Measurements from ENCODE around the gene XRCC4.

DNA sequence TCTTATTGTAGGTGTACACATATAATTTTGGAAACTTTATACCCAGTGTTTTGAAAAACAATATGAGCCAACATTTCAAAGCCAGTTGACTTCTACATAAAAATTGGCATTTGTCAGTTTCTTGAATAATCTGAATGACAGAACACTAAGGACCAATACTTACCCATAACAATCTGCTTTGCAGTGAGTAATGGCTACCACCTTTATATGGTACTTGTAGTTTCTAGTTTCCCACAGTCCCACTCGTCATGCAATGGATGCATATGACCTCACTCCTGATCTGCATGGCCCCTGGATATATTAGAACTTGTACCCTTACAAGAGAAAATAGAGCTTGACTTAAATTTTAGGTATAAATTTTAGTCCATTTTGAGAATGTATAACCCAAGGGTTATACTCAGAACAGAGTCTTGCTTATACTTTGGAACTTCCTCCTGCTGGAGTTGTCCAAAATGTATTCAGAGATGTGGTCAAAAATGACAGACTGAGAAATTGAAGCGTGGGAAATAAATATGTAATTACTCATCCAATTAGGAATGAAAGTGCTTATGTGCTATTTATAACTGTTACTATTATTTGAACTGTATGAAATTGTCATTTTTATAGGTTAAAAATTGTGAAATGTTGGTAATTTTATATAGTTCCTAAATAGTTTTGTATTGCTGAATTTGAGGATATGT lies 19.5 kb downstream of the XRCC4 start:
- no peak for TF ChIP-seq CTCF (IDR thresholded peaks at IDR 0.05)
- TF ChIP-seq RFX5 (IDR thresholded peaks at IDR 0.05; ENCODE audit: low read length), result no peak
- TF ChIP-seq NRF1 (IDR thresholded peaks at IDR 0.05; ENCODE audit: low read depth, low read length), result no peak
- TF ChIP-seq MXI1 (IDR thresholded peaks at IDR 0.05; ENCODE audit: low read depth, low read length), result no peak
- TF ChIP-seq POLR2AphosphoS5 (IDR thresholded peaks at IDR 0.05; ENCODE audit: low read depth, low read length), result no peak
- TF ChIP-seq TAF1 (IDR thresholded peaks at IDR 0.05; ENCODE audit: borderline replicate concordance, low read depth, low read length), result no peak
- TF ChIP-seq EP300 (IDR thresholded peaks at IDR 0.05; ENCODE audit: borderline replicate concordance in 1 of 2, low read depth in 1 of 2, low read length in 1 of 2), result no peak
